ENCODE measurements around the gene ARMC2.

The ARMC2 gene

GRCh38 chr6:108947114-108947854, 99.1 kb downstream of the ARMC2 start:
- no peaks in the 10 kb centered on the region for H3K9me3 Mint-ChIP-seq
- TF ChIP-seq CTCF (IDR thresholded peaks at IDR 0.05) = no peak
- peaks cover 7% of the 10 kb centered on the region for H3K27me3 Mint-ChIP-seq (ENCODE audit: low read depth, poor library complexity)
- H3K4me3 Mint-ChIP-seq = no peak overlapping the region
- DNase-seq = no peak
- H3K36me3 Mint-ChIP-seq (ENCODE audit: low read depth) = no peaks in the 10 kb centered on the region
- peak overlapping the region; percentile 2 for H3K27ac Mint-ChIP-seq
- peaks cover 52% of the 10 kb centered on the region for H3K4me1 Mint-ChIP-seq

GRCh38 chr6:108948181-108948661, 100.0 kb downstream of the ARMC2 start:
- DNase-seq = no peak
- H3K4me1 Mint-ChIP-seq = peaks cover 45% of the 10 kb centered on the region
- TF ChIP-seq CTCF (IDR thresholded peaks at IDR 0.05) = no peak
- H3K27me3 Mint-ChIP-seq (ENCODE audit: low read depth, poor library complexity) = peaks cover 7% of the 10 kb centered on the region
- H3K27ac Mint-ChIP-seq = no peak overlapping the region
- H3K4me3 Mint-ChIP-seq = no peak overlapping the region
- H3K36me3 Mint-ChIP-seq (ENCODE audit: low read depth) = no peaks in the 10 kb centered on the region
- no peaks in the 10 kb centered on the region for H3K9me3 Mint-ChIP-seq

GRCh38 chr6:108951351-108951953, 103.2 kb downstream of the ARMC2 start:
- Mint-ChIP-seq H3K9me3 (no peaks in the 10 kb centered on the region), H3K4me3 (no peak overlapping the region), H3K36me3 (ENCODE audit: low read depth) (no peaks in the 10 kb centered on the region), H3K27me3 (ENCODE audit: low read depth, poor library complexity) (peaks cover 4% of the 10 kb centered on the region), H3K4me1 (peaks cover 29% of the 10 kb centered on the region), H3K27ac (no peak overlapping the region)
- no peak for DNase-seq
- TF ChIP-seq CTCF (IDR thresholded peaks at IDR 0.05) = no peak

- no peak overlapping the region for H3K27ac Mint-ChIP-seq
- no peak for DNase-seq
- H3K4me1 Mint-ChIP-seq = peaks cover 14% of the 10 kb centered on the region
- H3K27me3 Mint-ChIP-seq (ENCODE audit: low read depth, poor library complexity) = peaks cover 4% of the 10 kb centered on the region
- H3K9me3 Mint-ChIP-seq = no peaks in the 10 kb centered on the region
- no peaks in the 10 kb centered on the region for H3K36me3 Mint-ChIP-seq (ENCODE audit: low read depth)
- no peak overlapping the region for H3K4me3 Mint-ChIP-seq
- TF ChIP-seq CTCF (IDR thresholded peaks at IDR 0.05) = no peak
These were observed 104.7 kb downstream of the ARMC2 start for GRCh38 chr6:108952776-108953486.

- peaks cover 6% of the 10 kb centered on the region for H3K4me1 Mint-ChIP-seq
- H3K27ac Mint-ChIP-seq = no peak overlapping the region
- H3K36me3 Mint-ChIP-seq (ENCODE audit: low read depth) = no peaks in the 10 kb centered on the region
- no peaks in the 10 kb centered on the region for H3K27me3 Mint-ChIP-seq (ENCODE audit: low read depth, poor library complexity)
- no peak for DNase-seq
- no peak overlapping the region for H3K4me3 Mint-ChIP-seq
- H3K9me3 Mint-ChIP-seq = no peaks in the 10 kb centered on the region
- TF ChIP-seq CTCF (IDR thresholded peaks at IDR 0.05) = no peak
These were observed 105.5 kb downstream of the ARMC2 start for GRCh38 chr6:108953681-108954080.

All from nephron progenitor cell (in vitro differentiated cells).